EH (cell line): ENCODE results near the gene KRTAP26-1.

ENCODE experiments used
- DNase-seq: peaks from one replicate; pipeline ENCODE4 v3.0.0-alpha.2; 2015; ENCODE audit warnings: low read depth

Gene KRTAP26-1, protein sequence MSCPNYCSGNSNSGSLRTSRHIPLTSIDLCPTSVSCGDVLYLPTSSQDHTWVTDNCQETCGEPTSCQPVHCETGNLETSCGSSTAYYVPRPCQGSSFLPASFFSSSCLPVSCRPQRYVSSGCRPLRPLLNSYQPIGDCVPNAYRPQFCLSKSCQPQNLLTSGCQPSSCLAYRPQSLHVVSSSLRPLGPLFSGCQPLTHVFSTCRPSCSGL

DNA sequence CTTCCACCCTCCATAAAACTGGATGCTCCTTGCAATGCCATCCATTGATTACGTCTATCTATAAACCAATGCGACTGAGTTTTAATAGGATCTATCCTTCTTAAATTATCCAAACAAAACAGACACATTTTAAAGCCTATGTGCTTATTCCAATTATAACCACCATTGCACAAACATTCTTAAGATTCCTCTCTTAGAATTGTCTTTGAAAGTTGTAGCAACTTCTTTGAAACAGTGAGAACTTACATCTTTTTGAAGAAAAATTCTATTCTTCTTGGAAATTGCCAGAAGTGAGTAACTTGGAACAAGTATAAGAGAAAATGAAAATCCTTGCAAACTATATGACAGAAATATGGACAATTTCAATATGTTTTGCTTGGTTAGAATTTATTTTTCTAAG is at the start of gene KRTAP26-1:
TSS of gene KRTAP26-1 (minus strand) at position 101 of the 400 bp plus-strand sequence. CDS start 280 bp downstream, outside the sequence.
- no peak for DNase-seq

DNA sequence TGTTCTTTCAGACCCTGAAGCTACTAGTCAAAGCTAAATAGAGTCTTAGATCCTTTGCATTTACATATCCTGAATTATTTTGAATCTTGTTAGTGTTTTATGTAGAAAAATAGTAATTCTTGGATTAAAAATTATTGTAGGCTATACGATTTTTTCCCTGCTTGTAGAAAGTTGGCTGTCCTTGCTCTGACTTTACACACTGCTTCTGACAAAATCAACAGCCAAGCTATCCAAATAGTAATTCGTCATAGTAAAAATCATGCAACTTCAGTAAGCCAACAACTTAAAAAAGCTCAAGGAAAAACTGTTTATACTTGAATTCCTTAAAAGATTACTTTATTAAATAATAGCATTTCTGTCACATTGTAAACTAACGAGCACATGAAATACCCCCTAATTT is 35.8 kb upstream of the KRTAP26-1 start:
- no peak for DNase-seq

DNA sequence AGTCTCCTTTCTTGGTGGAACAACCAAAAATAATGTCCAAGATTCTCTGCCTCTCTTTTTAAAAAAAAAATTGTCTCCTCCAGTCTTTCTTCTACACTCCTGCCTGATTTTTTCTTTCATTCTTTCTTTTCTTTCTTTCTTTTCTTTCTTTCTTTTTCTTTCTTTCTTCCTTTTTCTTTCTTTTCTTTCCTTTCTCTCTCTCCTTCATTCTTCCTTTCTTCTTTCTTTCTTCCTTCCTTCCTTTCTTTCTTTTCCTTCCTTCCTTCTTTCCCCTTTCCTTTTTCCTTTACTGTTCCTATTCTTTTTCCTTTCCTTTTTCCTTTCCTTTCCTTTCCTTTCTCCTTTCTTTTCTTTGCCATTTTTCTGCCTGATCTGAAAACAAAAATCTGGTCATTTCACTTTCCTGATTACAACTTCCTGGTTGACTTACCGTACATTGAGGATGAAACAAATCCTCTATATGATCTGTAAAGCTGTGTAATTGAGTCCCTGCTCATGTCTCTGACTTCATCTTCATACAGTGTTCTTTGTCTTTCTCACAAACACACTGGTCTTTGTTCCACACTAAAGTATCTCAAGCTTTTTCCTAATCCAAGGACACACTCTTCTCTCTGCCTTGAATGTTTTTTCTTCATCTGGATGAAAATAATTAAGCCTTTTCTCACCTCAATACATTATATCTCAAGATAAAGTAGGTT is 34.3 kb upstream of the KRTAP26-1 start:
- DNase-seq, result no peak

DNA sequence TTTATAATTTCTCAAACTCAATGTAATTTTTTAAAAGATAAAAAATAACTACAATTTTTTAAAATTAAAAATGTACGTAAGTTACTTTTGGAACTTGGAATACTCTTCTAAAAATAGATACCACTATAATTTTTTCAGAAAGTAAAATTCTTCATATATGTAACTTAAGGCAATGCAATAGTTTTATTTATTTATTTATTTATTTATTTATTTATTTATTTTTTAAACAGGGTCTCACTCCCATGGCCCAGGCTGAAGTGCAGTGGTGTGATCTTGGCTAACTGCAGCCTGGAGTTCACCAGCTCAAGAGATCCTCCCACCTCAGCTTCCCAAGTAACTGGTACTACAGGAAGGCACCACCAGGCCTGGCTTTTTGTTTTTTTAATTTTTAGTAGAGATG is 31.4 kb upstream of the KRTAP26-1 start:
- DNase-seq, result no peak

DNA sequence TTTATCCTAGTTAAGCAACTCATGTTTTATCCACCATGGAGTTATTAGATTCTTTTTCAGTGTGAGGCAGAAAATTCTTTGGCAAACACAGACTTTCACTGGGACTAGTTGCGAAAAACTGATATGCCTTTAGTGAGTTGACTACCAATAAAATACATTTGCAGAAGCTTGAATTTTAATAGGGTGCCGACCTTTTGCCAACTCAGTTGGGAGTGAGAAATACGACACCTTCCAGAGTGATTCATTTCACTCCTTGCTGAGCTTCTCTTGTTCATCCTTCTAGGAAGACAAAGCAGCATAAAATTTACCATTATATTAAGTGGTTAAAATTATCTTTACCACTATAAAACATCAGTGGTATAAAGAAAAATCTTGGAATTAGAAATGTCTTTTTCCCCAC is 29.5 kb upstream of the KRTAP26-1 start:
- no peak for DNase-seq

DNA sequence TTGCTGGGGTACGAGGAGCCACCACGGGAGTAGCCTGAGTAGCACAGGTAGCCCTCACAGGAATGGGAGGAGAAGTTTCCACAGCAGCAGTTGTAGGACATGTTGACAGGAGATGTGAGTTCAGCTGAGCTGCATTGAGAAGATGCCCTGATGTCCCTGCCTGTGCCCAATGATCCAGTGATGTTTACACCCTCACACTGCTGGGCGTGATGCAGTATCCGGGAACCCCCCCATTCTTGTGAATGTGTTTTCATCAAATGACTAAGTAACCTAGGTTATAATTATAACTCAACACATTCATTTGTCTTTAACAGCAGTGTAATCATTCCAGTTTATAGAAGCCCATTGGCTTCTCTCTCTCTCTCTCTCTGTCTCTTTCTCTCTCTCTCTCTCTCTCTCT is 28.4 kb upstream of the KRTAP26-1 start, which contains the start of gene KRTAP23-1:
TSS of gene KRTAP23-1 (minus strand) at position 101 of the 400 bp plus-strand sequence. CDS start at position 101, 0 bp downstream.
- no peak for DNase-seq

DNA sequence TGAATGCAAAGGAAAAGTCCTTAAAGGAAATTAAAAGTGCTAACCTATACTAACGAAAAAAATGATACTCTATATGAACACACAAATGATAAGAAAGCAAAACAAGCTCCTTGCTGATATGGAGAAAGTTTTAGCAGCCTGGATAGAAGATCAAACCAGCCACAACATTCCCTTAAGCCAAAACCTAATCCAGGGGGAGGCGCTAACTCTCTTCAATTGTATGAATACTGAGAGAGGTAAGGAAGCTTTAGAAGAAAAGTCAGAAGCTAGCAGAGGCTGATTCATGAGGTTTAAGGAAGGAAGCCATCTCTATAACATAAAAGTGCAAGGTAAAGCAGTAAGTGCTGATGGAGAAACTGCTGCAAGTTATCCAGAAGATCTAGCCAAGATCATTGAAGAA is 24.9 kb upstream of the KRTAP26-1 start:
- no peak for DNase-seq

DNA sequence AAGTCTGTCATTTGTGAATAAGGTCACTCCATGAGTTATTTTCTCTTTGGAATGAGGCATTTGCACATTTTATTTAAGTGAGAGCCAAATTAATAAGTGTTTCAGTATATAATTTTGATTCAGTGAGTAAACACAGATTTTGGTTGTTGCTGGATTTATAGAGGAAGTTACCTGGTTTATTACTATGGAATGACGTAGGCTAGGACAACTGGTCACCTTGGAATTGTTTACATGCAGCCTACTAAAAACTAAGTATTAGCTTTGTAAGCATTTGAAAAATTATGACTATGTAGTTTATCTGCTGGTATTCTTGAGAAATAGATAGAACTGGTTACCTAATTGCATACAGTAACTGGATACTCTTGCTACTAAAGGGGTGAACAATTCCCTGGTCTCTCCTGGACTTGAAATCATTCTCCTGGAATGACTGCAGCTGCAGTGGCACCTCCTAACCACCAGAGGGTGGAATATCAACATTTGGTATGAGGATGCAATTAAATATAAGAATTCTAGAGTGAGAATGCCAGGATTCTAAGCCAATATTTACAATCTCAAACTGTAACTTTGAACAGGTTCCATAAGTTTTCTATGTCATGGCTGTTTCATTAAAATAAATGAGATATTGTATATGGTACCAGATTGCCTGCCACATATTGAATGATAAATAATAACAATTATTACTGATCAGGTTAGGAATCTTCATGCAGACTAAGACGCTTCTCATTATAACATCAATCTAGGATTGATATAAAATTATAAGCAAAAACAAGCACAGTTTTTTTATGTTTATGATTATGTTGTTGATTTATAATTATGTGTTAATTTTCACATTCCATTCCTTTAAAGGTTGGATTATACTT is 20.8 kb upstream of the KRTAP26-1 start:
- no peak for DNase-seq

DNA sequence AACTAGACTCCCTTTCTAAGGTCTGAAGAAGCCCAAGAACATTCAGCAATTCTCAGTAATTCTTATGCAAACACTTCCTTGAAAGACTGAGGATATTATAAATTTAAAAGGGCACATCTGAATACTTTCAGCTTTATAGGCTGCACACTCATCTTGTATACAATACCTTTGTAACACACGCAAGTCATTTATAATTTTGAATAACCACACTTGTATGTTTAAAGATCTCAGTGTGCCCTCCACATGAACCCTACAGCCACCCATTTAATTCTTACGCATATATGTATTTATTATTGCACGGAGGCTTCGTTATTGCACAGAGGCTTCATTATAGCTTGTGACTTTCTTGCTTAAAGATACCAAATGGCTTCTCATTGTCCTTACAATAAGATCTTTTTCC is 18.6 kb upstream of the KRTAP26-1 start:
- DNase-seq, result no peak

DNA sequence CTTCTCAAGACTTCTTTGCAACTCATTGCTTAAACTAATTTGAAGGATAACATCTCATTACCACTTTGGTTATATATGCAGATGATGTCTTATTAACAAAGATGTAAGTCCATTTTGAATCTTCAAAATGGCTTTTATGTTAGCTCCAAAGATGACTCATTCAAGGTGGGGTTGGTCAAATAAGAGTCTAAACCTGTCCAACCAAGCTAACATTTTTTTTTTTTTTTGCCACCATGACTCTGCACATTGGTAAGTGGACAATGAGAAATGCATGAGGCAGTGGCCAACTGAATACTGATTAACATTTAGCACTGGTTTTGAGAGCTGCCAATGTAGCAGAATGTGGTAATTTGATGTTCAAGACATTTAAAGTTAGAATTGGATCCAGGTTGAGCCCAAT is 17.7 kb upstream of the KRTAP26-1 start:
- no peak for DNase-seq

DNA sequence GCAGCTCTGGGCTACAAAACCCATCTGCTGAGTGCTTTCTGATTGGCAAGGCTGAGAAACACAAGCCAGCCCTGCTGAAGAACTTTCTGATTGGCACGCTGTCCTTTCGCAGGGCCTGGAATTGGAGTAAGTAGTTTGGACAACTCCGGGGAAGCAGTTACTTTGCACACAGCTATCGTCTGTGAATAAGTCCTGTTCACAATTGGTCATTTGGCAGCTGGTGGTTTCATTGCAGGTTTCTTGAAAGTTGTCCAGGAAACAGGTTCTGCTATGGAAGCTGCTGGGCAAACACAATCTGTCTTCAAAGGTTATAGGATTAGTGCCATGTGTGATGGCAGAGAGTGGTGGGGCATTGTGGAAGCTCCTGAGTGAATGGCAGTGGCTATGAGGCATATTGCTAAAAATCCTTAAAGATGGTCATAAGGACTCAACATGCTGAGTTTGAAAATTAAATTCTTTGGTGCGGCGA is 17.2 kb upstream of the KRTAP26-1 start, which contains the start of gene KRTAP27-1:
TSS of gene KRTAP27-1 (minus strand) at position 419 of the 469 bp plus-strand sequence. CDS start at position 393, 26 bp downstream.
- no peak for DNase-seq

DNA sequence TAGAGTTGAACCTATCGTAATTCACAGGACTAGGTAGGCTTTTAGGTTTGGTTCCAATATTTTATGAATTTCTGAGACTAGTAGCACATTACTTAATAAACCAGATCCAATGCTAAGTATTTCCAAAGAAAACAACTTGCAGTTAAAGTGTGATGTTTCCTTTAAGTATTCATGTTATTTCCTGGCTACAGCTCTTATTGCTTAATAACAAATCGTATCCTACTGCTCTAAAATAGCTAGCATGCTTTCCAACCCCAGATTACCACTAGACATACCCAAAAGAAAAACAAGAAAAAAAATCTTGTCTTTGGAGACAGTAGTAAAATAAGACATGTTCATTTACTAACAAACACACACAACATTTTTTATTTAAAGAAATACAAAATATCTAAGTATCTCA is 16.5 kb upstream of the KRTAP26-1 start:
- DNase-seq, result no peak

DNA sequence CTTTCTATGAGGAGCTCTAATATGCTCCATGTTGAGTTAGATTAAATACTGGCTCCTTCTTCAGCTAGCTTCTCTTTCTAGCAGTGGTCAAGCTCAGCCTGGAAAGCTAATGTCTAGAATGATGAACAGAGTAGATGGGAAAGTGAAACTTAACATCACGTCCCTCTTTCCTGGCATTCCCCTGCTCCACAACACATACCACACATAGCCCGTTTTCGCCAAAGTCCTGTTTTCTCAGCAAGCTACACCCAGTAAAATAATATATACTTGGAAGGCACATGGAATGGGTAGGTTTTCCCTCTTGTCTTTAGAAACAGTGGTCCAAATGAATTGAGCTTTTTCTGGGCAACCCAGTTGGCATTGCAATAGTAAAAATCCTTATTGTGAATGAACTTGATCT is 13.6 kb upstream of the KRTAP26-1 start:
- DNase-seq, result no peak

DNA sequence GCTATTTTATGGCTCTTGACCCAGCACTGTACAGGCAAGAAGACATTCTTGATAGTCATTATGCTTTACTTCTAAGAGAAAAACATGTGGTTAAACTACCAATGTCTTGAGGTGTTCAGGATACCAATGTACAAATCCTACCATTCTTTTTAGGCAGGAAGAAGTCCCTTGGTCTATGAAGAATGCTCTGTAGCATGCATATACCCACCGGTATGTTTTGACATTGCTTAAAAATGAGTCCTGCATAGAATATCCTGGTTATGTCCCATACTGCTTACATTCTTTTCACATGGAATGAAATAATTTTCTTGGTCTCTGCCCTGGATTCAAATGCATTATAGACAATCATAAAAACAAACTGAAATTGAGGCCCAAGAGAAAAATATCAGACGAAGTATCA is 12.6 kb upstream of the KRTAP26-1 start:
- no peak for DNase-seq

DNA sequence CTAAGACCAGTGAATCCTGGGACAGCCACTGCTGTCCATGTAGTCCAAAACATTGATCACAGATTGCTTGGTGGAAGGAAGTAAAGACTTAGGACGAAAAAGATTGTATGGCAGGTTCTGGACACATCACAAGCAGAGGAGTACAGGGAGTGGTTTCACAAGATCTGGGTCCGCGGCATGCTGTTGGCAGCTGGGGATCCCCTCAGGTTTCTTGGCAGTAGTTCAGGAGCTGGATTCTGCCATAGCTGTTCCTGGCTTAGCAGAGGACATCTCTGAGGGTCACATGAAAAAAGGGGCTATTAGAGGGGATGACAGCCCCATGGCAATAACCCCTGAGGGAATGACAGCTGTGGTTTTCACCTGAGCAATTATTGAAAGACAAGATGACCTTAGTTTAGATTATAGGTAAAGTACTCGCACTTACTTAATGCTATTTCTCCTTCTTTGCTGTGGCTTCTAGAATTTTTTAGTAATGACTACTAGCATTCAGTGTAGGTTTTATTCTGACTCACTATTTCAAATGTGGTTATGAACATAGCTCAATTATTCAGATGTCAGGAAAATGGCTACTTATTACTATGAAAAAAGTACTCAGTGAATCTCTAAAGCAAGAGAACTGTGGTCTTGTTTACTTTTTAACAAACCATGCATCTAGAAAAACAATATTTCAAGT is 9.2 kb upstream of the KRTAP26-1 start:
- no peak for DNase-seq

DNA sequence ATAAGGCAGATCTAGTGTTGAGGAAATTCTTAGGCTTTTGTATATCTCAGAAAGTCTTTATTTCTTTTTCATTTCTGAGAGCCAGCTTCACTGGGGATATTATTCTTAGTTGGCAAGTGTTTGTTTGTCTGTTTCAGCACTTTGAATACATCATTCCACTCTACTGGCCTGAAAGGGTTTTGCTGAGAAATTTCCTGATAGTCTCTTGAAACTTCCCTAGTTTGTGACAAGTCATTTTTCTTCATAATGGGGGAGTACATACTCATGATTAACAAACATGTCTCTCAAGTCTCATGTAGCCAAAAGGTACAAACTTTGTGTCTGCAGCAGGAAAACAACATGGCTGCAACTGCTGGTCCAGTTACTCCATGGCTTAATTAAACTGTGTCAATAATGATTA is 6.3 kb upstream of the KRTAP26-1 start:
- DNase-seq, result no peak

DNA sequence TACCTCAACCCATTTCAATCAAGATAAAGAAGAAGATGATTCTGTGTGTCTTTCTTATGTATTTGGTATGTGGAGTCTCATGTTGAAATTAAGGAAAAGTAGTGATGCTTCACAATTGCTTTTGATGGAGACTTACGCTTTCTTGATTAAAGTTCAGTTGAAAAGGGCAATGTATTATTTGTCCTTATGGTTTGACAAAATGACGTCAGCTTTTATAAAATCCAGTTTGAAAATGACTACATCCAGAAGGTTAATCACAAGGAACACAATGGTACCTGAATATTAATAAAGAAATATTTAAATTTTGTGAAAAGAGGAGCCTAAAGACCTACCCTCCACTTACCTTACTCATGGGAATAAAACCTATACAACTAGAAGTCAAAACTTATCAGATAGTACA is 4.4 kb downstream of the KRTAP26-1 start:
- DNase-seq, result no peak

DNA sequence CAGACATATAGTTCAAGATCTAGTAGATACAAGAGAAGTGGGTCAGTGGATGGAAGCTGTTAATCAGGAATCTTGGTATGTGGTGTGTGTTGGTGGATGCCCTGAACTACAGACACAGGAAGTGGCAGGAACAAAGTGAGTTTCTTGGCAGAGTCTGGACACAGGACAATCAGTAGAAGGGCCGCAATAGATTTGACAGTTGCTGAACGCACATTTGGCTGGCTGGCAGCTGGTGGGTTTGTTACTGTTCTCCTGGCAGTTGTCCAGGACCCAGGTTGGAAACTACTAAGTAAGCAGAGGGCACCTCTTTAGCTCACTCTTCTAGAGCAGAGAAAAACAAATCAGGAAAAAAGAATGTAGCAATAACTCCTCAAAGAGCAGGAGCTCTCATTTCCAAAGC is 13.2 kb downstream of the KRTAP26-1 start:
- no peak for DNase-seq

DNA sequence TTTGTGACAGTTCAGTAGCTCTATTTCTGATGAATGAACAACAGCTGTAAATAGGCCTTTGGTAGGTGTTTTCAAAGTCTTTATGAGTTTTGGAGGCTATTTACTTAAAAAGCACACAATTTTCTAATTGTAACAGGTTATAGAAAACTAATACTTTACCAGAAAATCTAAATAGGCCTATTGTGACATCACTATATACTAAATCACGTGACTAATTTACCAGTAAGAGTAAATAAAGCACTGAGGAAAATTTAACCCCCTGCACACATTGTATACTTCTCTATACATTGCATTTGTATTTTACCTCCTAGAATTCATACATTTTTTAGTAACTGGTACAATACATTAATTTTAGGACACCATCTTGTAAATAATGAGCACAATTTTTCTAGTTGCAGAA is 15.0 kb downstream of the KRTAP26-1 start:
- no peak for DNase-seq

DNA sequence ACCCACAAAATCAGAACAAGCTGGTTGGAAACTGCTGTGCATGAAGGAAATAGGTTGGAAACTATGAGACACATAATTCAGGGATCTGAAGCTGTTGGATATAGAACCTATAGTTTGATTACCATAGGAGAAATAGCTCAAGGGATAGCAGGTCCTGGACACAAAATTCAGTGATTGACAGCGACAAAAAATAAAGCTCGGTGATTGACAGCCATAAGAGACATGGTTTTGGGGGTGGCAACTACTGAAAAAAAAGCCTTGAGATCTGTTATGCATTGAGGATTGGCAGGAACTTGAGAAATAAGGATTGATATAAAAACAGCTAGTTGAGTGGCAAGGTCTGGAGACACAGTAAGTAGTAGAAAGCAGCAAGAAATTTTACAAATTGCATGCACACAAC is 30.9 kb downstream of the KRTAP26-1 start, which contains the start of gene KRTAP25-1:
TSS of gene KRTAP25-1 (minus strand) at position 300 of the 400 bp plus-strand sequence. CDS start at position 276, 24 bp downstream.
- DNase-seq, result no peak

DNA sequence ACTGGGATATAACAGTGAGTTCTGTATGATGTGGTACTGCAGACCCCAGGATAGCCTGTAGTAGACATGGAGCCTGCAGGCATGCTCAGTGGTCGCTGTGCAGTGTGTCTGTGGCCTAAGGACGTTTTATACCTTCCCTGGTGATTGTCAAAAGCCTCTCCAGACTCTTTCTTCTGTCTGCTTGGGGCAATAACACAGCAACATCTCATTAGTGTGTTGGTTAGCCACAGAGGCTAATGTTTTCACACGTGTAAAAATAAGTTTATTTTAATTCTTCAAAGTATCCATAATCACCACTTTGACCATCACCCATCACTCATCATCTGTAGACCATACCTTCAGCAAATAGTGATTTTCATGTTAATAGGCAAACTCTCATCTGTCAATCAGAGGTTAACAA is 37.3 kb downstream of the KRTAP26-1 start, which contains the start of gene KRTAP24-1:
TSS of gene KRTAP24-1 (minus strand) at position 101 of the 400 bp plus-strand sequence. CDS start at position 83, 18 bp downstream.
- DNase-seq, result no peak

DNA sequence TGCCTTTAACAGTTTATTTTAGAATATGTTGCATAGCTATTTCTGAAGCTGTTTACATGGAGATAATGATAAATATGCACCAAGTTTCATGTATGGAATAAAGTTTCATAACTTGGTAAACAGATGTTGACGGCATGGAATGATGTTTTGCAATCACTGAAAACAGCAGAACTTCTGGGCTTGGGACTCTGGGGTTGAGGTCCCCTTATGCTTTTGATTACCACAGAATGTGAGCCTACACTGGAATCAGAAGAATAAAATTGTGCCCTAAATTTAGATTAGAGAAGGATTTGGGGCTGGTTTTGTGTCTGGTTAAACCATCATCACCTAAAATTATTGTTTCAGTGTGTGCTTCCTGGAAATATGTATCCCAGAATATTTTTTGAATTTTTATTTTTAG is 48.5 kb downstream of the KRTAP26-1 start:
- no peak for DNase-seq
